HepG2 (cell line): ENCODE data around the gene LRRC51. TPM values are rescaled to one million over a fixed set of nuclear protein-coding genes. Genes with fewer than 3 reads are reported as not detected.
A peak's percentile ranks its signal among the peaks of the same experiment; 100 is the strongest.

Experiments
- MEF2D ChIP-seq: sonication (generic); formaldehyde crosslinking; IDR thresholded peaks from 2 replicates; pipeline ENCODE4 v1.5.1; 2020; ENCODE audit warnings: mild to moderate bottlenecking, missing genetic modification reagents
- PAXIP1 ChIP-seq: sonication (generic); formaldehyde crosslinking; conservative IDR thresholded peaks from 2 replicates; pipeline ENCODE4 v1.4.0; 2020; ENCODE audit warnings: mild to moderate bottlenecking, missing genetic modification reagents, moderate library complexity
- POLR2G ChIP-seq: fragments of 200-400 bp; formaldehyde crosslinking; IDR thresholded peaks from 2 replicates; pipeline ENCODE4 v1.6.1; 2018; ENCODE audit warnings: mild to moderate bottlenecking, low read depth, low read length, moderate library complexity
- SAP130 ChIP-seq: IDR thresholded peaks from 2 replicates; pipeline ENCODE4 v1.6.1; 2016; ENCODE audit warnings: low read depth
- ZKSCAN8 ChIP-seq: IDR thresholded peaks from 2 replicates; pipeline ENCODE4 v1.6.1; 2016; ENCODE audit warnings: borderline replicate concordance, missing genetic modification reagents, missing compliant biosample characterization
- ZNF18 ChIP-seq: sonication (generic); formaldehyde crosslinking; IDR thresholded peaks from 2 replicates; pipeline ENCODE4 v1.8.0; 2022; ENCODE audit warnings: mild to moderate bottlenecking, missing genetic modification reagents; ENCODE audit not compliant: insufficient replicate concordance
- ZNF609 ChIP-seq: sonication (generic); formaldehyde crosslinking; IDR thresholded peaks from 2 replicates; pipeline ENCODE4 v1.4.0; 2020; ENCODE audit warnings: mild to moderate bottlenecking, missing genetic modification reagents, borderline replicate concordance
- polyA plus RNA-seq, 8 experiments: library from polyadenylated mRNA; depleted of rRNA in 3 of 8; stranded (reverse) in 7 of 8; unstranded in 1 of 8; fragments of >200 nt; fragmentation: Illumina TruSeq in 4 of 8; extraction: Trizol in 4 of 8; gene quantifications; 2 replicates each; pipeline versions ENCODE4 v1.2.1 to v1.2.3, GENCODE V29; 2011 to 2016; ENCODE audit warnings: low read depth in 4 of 8, missing spikeins in 1 of 8, mixed read lengths in 1 of 8; ENCODE audit not compliant: insufficient read depth in 1 of 8
- total RNA-seq, 5 experiments: library from RNA; depleted of rRNA; stranded (reverse); fragments of >200 nt; fragmentation: Illumina TruSeq; extraction: Trizol; gene quantifications; 2 replicates each; pipeline ENCODE4 v1.2.3, GENCODE V29; 2016; ENCODE audit warnings: low read depth in 1 of 5
- TF ChIP-seq, protein P1 (sequence below): sonication (generic); formaldehyde crosslinking; IDR thresholded peaks from 2 replicates; pipeline ENCODE4 v1.4.0; 2020; ENCODE audit warnings: mild to moderate bottlenecking, missing genetic modification reagents

The LRRC51 gene
- total and polyA plus RNA-seq, 2 of the 13 experiments (the other 11 are each of a cell fraction or from before 2014, with no cell fraction given), result 5.3 to 6.0 TPM

DNA sequence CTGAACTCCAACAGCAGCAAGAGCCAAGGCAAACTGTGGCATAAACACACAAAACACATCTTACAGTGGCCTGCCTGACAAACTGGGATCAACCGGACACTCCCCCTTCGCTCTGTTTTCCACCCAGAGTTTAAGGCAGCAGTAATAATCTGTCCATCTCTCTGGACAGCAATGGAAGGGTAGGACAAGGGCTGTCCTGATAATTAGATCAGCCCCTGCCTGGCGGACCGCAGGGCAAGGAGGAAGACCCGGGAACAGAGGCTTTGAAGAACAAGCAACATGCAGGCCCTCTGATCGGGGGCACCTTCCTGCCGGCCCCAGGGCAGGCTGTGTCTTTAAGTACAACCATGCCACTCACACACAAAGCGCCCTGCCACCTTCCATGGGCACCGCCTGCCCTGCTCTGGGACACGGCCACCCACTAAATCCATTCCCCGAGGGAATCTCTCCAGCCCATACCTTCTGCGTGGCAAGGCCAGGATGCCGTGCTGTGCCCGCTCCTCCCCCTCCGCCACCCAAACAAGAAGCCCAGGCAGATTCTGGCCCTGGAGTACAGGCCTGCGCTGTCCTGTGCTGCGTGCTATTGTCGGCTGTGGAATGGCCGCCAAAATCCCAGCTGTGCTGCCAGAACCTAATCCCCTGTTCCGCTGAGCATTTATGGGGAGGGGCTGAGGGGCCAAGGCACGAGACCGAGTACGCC is 39.1 kb upstream of the LRRC51 start (continued):
- TF ChIP-seq, protein P1, sequence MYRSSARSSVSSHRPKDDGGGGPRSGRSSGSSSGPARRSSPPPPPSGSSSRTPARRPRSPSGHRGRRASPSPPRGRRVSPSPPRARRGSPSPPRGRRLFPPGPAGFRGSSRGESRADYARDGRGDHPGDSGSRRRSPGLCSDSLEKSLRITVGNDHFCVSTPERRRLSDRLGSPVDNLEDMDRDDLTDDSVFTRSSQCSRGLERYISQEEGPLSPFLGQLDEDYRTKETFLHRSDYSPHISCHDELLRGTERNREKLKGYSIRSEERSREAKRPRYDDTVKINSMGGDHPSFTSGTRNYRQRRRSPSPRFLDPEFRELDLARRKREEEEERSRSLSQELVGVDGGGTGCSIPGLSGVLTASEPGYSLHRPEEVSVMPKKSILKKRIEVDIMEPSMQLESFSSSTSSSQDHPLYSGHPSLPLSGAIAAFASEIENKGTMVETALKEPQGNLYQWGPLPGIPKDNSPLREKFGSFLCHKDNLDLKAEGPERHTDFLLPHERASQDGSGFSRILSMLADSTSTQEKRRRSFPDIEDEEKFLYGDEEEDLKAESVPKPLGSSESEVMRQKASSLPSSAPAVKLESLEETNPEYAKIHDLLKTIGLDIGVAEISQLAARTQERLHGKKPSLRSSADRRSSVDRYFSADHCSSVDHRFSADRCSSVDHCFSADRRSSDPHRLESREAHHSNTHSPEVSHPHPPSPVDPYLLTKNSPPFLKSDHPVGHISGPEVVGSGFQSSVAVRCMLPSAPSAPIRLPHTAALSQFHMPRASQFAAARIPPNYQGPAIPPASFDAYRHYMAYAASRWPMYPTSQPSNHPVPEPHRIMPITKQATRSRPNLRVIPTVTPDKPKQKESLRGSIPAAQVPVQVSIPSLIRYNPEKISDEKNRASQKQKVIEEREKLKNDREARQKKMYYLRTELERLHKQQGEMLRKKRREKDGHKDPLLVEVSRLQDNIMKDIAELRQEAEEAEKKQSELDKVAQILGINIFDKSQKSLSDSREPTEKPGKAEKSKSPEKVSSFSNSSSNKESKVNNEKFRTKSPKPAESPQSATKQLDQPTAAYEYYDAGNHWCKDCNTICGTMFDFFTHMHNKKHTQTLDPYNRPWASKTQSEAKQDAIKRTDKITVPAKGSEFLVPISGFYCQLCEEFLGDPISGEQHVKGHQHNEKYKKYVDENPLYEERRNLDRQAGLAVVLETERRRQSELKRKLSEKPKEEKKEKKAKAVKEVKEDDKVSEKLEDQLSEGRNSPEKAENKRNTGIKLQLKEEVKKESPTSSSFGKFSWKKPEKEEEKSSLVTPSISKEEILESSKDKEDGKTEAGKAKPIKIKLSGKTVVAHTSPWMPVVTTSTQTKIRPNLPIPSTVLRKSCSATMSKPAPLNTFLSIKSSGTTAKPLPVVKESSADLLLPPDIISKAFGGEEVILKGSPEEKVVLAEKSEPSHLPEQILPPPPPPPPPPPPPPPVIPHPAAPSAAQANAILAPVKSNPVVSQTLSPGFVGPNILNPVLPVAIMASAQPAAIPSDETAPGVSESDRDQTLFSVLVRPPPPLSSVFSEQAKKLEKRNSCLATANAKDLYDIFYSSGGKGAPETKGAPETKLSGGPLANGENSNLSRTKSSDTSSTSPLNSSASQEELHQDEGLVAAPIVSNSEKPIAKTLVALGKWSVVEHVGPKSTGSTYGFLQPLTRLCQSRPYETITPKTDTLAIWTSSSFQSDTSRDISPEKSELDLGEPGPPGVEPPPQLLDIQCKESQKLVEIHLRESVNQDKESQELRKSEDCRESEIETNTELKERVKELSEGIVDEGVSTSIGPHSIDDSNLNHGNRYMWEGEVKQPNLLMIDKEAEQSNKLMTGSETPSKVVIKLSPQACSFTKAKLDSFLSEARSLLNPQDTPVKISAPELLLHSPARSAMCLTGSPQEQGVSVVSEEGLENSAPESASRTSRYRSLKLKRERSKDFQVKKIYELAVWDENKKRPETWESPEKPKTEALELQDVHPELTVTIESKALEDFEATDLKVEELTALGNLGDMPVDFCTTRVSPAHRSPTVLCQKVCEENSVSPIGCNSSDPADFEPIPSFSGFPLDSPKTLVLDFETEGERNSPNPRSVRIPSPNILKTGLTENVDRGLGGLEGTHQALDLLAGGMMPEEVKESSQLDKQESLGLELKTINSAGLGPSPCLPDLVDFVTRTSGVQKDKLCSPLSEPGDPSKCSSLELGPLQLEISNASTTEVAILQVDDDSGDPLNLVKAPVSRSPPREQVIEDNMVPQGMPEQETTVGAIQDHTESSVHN (CRISPR knock-in tag), result 0 out of 2 replicates have a peak, but pooled peaks have one; percentile 22
- TF ChIP-seq MEF2D (CRISPR knock-in tag), result no peak
- peak; percentile 51 for TF ChIP-seq POLR2G
- no peak for TF ChIP-seq SAP130 (CRISPR knock-in tag)
- TF ChIP-seq PAXIP1 (CRISPR knock-in tag), result no peak
- no peak for TF ChIP-seq ZKSCAN8
- TF ChIP-seq ZNF609, result no peak
- no peak for TF ChIP-seq ZNF18 (CRISPR knock-in tag)
